GM10248 (cell line): ENCODE results near the gene PSMD2.

Source experiments
- CTCF ChIA-PET: fragments of 300-600 bp; sonication (Branson Sonifier 250); formaldehyde crosslinking; extraction: SDS; loops from one replicate; lab custom pipeline; 2021; ENCODE audit warnings: antibody characterized with exemption; lab: Yijun Ruan, JAX
- POLR2A ChIA-PET: fragments of 350-650 bp; sonication (Branson Sonifier 250); formaldehyde crosslinking; extraction: SDS; loops from one replicate; lab custom pipeline; 2020; ENCODE audit warnings: antibody characterized with exemption; lab: Yijun Ruan, JAX
- DNase-seq: peaks from one replicate; pipeline ENCODE4 v3.0.0; 2012; ENCODE audit errors: extremely low spot score
- TF ChIP-seq, protein P1 (sequence below): IDR thresholded peaks from 2 replicates; pipeline ENCODE4 v1.5.1; 2012; ENCODE audit warnings: mild to moderate bottlenecking, low read depth; ENCODE audit errors: extremely low read depth, missing control alignments, control extremely low read depth

The PSMD2 gene

DNA sequence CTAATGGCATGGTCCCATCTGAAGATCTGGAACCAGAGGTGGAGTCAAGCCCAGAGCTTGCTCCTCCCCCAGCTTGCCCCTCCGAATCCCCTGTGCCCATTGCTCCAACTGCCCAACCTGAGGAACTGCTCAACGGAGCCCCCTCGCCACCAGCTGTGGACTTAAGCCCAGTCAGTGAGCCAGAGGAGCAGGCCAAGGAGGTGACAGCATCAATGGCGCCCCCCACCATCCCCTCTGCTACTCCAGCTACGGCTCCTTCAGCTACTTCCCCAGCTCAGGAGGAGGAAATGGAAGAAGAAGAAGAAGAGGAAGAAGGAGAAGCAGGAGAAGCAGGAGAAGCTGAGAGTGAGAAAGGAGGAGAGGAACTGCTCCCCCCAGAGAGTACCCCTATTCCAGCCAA is 22.6 kb downstream of the PSMD2 start:
- no peak for DNase-seq
- TF ChIP-seq, protein P1, sequence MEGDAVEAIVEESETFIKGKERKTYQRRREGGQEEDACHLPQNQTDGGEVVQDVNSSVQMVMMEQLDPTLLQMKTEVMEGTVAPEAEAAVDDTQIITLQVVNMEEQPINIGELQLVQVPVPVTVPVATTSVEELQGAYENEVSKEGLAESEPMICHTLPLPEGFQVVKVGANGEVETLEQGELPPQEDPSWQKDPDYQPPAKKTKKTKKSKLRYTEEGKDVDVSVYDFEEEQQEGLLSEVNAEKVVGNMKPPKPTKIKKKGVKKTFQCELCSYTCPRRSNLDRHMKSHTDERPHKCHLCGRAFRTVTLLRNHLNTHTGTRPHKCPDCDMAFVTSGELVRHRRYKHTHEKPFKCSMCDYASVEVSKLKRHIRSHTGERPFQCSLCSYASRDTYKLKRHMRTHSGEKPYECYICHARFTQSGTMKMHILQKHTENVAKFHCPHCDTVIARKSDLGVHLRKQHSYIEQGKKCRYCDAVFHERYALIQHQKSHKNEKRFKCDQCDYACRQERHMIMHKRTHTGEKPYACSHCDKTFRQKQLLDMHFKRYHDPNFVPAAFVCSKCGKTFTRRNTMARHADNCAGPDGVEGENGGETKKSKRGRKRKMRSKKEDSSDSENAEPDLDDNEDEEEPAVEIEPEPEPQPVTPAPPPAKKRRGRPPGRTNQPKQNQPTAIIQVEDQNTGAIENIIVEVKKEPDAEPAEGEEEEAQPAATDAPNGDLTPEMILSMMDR, result no peak
- ChIA-PET CTCF (interaction anchor here (0.9 kb wide), 1 partner anchor 72 kb away, joined by 3 read pairs; the partner anchor contains the start of gene EEF1AKMT4), POLR2A (interaction anchor here (0.7 kb wide), 1 partner anchor 21 kb away, joined by 3 read pairs; no protein-coding TSS in a partner anchor)

DNA sequence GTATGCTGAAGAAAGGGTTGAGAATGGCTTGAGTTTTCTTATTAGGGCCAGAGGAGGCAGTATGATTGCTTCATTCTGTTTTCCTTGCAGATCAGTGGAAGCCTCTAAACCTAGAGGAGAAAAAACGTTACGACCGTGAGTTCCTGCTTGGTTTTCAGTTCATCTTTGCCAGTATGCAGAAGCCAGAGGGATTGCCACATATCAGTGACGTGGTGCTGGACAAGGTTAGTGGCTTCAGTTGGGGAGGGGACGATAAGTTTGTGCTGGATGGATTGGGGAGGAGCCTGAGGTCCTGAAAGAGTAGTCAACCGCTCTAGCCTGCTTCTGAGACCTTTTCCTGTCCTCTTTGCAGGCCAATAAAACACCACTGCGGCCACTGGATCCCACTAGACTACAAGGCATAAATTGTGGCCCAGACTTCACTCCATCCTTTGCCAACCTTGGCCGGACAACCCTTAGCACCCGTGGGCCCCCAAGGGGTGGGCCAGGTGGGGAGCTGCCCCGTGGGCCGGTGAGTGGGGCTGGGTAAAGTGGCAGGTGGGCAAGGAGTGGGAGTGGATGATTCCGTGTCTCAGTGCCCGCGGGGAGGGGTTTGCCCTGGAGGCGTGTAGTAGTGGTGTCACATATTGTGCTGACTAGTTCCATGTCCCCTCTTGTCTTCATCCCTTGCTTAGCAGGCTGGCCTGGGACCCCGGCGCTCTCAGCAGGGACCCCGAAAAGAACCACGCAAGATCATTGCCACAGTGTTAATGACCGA is 23.9 kb downstream of the PSMD2 start:
- DNase-seq, result no peak
- CTCF ChIA-PET, result interaction anchor here (1.2 kb wide), 1 partner anchor 39 kb away, joined by 3 read pairs; no protein-coding TSS in a partner anchor
- TF ChIP-seq, protein P1, result no peak
- POLR2A ChIA-PET, result no interaction called here

DNA sequence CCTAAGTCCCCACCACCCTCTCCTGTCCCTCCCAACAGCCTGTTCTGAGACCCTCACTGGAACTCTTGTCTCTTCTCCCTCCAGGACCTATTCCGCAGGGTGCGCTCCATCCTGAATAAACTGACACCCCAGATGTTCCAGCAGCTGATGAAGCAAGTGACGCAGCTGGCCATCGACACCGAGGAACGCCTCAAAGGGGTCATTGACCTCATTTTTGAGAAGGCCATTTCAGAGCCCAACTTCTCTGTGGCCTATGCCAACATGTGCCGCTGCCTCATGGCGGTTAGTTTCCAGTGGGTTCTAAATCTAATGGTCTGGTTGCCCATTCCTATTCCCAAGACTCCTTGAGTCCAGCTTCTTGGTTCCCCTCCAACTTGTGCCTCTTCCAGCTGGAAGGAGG is 24.7 kb downstream of the PSMD2 start:
- ChIA-PET CTCF (interaction anchor here (0.7 to 1.5 kb wide), 3 partner anchors 22 to 38 kb away, joined by 3 read pairs; no protein-coding TSS in a partner anchor), POLR2A (interaction anchor here (1.5 kb wide), 1 partner anchor 9 kb away, joined by 6 read pairs; no protein-coding TSS in a partner anchor)

DNA sequence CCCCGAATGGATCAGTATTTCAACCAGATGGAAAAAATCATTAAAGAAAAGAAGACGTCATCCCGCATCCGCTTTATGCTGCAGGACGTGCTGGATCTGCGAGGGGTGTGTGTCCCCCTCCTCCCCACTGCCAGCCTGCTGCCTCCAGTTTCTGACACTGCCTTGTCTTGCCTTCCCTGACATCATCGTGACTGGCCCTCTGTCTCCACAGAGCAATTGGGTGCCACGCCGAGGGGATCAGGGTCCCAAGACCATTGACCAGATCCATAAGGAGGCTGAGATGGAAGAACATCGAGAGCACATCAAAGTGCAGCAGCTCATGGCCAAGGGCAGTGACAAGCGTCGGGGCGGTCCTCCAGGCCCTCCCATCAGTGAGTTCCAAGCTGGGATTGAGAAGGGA is 26.2 kb downstream of the PSMD2 start:
- ChIA-PET POLR2A (interaction anchor here (1.9 kb wide), 1 partner anchor 12 kb away, joined by 5 read pairs; the partner anchor contains the start of gene FAM131A), CTCF (interaction anchor here (1.2 to 1.5 kb wide), 2 partner anchors 19 to 20 kb away, joined by 3 to 4 read pairs; no protein-coding TSS in a partner anchor)
- no peak for DNase-seq
- TF ChIP-seq, protein P1, result no peak

More for the DNA sequence above, 24.7 kb downstream of the PSMD2 start:
- TF ChIP-seq, protein P1, result no peak
- no peak for DNase-seq

DNA sequence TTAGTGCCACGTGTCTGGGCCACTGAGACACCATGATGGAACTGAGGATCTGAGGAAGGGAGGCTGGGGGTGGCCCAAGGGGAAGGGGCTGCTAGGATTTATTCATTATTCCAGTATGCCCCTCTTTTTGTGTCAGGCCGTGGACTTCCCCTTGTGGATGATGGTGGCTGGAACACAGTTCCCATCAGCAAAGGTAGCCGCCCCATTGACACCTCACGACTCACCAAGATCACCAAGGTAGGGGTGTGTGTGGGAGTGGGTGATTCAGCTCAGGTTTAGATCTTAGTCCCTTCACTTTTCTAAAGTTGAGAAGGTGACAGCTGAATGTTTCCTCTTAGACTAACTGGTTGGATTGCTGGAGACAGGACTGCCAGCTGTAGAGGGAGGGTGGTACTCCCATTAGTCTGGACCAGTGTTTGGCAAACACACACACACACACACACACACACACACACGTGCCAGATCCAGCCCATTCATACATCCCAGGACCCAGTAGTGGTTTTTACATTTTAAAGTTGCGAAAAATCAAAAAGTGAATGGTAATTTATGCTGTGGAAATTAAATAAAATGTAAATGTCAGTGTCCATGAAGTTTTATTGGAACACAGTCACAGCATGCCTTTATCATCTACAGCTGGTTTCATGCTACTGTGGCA is 26.8 kb downstream of the PSMD2 start:
- TF ChIP-seq, protein P1, result no peak
- no peak for DNase-seq
- ChIA-PET POLR2A (interaction anchor here (0.7 to 1.9 kb wide), 3 partner anchors 10 to 32 kb away, joined by 3 to 5 read pairs (median 3); partner anchors contain the start of gene FAM131A), CTCF (interaction anchor here (1.2 to 1.6 kb wide), 2 partner anchors 20 to 28 kb away, joined by 4 read pairs; no protein-coding TSS in a partner anchor)

DNA sequence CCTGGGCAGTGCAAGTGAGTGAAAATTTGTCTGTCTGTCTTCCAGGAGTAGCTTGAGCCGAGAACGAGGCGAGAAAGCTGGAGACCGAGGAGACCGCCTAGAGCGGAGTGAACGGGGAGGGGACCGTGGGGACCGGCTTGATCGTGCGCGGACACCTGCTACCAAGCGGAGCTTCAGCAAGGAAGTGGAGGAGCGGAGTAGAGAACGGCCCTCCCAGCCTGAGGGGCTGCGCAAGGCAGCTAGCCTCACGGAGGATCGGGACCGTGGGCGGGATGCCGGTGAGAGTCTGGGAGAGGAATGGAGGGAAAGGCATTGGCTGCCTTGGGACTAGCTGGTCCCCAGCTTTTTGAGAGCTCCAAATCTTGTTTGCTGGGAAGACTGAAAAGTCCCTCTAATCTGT is 28.1 kb downstream of the PSMD2 start:
- CTCF ChIA-PET, result interaction anchor here (1.2 to 1.6 kb wide), 3 partner anchors 12 to 26 kb away, joined by 3 to 5 read pairs (median 4); no protein-coding TSS in a partner anchor
- TF ChIP-seq, protein P1, result no peak
- no peak for DNase-seq
- POLR2A ChIA-PET, result interaction anchor here (1.1 to 1.3 kb wide), 3 partner anchors 9 to 11 kb away, joined by 3 to 5 read pairs (median 3); partner anchors contain the start of gene FAM131A
